Mesothelial cell of epicardium (in vitro differentiated cells): Measurements from ENCODE around the gene RNASEL. TPM values are rescaled to one million over a fixed set of nuclear protein-coding genes. Genes with fewer than 3 reads are reported as not detected.

Experiments used
- DNase-seq, 2 experiments: peaks; one replicate each; pipeline ENCODE4 v3.0.0; 2021; ENCODE audit warnings: low spot score in 2 of 2; ENCODE audit not compliant: unreplicated experiment in 2 of 2
- H3K27ac Mint-ChIP-seq: 2 replicates; pipeline ENCODE4 v1.8.0; 2021; ENCODE audit warnings: mixed read lengths
- H3K27me3 Mint-ChIP-seq: 2 replicates; pipeline ENCODE4 v1.8.0; 2021; ENCODE audit warnings: low read depth, mixed read lengths
- H3K36me3 Mint-ChIP-seq: 2 replicates; pipeline ENCODE4 v1.8.0; 2021; ENCODE audit warnings: mixed read lengths
- H3K4me1 Mint-ChIP-seq: 2 replicates; pipeline ENCODE4 v1.8.0; 2021; ENCODE audit warnings: mixed read lengths
- H3K4me3 Mint-ChIP-seq: 2 replicates; pipeline ENCODE4 v1.8.0; 2021; ENCODE audit warnings: mild to moderate bottlenecking, moderate library complexity, mixed read lengths
- H3K9me3 Mint-ChIP-seq: 2 replicates; pipeline ENCODE4 v1.8.0; 2021; ENCODE audit warnings: mixed read lengths
- total RNA-seq: library from RNA; stranded (reverse); gene quantifications from 3 replicates; pipeline ENCODE4 v1.2.1, GENCODE V29; 2021
- TF ChIP-seq, protein P1 (sequence below): fragments of 200-600 bp; sonication (generic); IDR thresholded peaks from one replicate; pipeline ENCODE4 v1.5.0; 2021; ENCODE audit warnings: antibody characterized with exemption; ENCODE audit not compliant: unreplicated experiment

Gene RNASEL
- total RNA-seq, 1 donor from 2014 or later: 5.6 TPM

DNA sequence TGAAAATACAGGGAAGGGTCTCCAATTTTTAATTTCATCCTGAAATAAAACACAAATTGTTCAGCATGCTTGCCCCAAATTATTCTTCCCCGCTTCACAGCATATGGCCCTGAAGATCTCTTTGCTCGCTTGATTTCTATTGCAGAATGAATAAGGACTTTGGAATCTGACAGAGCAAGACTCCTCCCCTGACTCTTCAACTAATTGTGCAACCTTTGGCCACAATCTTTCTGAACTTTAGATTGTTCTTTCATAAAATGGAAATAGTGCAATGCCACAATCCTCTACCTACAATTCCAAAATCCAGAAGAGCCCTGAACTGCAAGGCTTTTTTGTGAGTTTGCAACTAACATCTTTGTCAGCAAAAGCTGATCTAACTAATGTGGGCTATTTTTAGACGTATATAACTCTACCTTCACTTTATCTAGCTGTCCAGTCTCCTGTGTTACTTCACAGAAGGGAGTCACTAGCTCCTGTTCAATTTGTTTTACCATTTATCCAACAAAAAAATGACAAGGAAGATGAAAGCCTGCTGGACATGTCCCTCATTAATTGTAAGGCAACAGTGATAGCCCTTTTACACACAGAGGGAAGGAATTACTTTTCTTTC, 13.4 kb downstream of the RNASEL start:
- Mint-ChIP-seq H3K4me3 (no peak overlapping the region), H3K27me3 (no peaks in the 10 kb centered on the region), H3K9me3 (no peaks in the 10 kb centered on the region), H3K27ac (peak overlapping the region; percentile 23), H3K36me3 (peaks cover 15% of the 10 kb centered on the region), H3K4me1 (peaks cover 6% of the 10 kb centered on the region)
- TF ChIP-seq, protein P1, sequence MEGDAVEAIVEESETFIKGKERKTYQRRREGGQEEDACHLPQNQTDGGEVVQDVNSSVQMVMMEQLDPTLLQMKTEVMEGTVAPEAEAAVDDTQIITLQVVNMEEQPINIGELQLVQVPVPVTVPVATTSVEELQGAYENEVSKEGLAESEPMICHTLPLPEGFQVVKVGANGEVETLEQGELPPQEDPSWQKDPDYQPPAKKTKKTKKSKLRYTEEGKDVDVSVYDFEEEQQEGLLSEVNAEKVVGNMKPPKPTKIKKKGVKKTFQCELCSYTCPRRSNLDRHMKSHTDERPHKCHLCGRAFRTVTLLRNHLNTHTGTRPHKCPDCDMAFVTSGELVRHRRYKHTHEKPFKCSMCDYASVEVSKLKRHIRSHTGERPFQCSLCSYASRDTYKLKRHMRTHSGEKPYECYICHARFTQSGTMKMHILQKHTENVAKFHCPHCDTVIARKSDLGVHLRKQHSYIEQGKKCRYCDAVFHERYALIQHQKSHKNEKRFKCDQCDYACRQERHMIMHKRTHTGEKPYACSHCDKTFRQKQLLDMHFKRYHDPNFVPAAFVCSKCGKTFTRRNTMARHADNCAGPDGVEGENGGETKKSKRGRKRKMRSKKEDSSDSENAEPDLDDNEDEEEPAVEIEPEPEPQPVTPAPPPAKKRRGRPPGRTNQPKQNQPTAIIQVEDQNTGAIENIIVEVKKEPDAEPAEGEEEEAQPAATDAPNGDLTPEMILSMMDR: no peak
- DNase-seq: no peak

DNA sequence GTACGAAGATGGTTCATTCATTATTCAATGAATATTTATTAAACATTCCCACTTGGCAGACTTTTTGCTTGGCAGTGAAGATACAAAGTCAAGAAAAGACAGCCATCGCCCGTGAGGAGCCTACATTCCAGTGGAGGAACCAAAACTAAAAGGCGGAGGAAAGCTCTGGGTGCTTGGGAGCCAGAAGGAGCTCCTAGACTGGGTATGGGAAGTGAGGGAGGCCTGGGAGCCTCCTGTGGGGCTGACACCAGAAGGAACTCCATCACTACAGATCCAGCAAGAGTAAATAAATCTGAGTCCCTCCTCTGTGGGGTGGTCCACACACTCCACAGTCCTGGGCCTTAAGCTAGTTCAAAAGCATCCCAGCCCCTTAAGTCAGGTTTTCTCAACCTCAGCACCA, 14.9 kb downstream of the RNASEL start:
- Mint-ChIP-seq H3K4me3 (no peak overlapping the region), H3K36me3 (peaks cover 8% of the 10 kb centered on the region), H3K9me3 (no peaks in the 10 kb centered on the region), H3K4me1 (peaks cover 6% of the 10 kb centered on the region), H3K27ac (no peak overlapping the region), H3K27me3 (no peaks in the 10 kb centered on the region)
- TF ChIP-seq, protein P1: no peak
- DNase-seq: no peak

DNA sequence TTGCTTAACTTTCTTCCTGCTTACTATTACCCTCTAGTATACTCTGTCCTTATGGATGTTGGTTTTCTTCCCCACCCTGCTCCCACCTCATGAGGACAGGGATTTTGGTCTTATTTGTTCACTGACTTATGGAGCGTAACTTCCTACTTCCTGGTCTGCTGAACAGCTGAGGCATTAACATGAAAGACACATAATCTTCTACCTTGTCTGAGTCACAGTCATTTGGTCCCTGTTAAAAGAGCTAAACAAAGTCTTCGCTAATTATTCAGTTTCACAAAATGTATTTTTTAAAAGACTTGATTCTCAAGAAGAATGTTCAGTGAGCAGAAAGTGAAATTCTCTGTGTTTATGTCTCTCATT, 18.5 kb downstream of the RNASEL start:
- Mint-ChIP-seq H3K27me3 (peaks cover 1% of the 10 kb centered on the region), H3K27ac (no peak overlapping the region), H3K36me3 (peaks cover 3% of the 10 kb centered on the region), H3K4me3 (no peak overlapping the region), H3K4me1 (peaks cover 3% of the 10 kb centered on the region), H3K9me3 (peaks cover under 1% of the 10 kb centered on the region)
- TF ChIP-seq, protein P1: no peak
- no peak for DNase-seq

DNA sequence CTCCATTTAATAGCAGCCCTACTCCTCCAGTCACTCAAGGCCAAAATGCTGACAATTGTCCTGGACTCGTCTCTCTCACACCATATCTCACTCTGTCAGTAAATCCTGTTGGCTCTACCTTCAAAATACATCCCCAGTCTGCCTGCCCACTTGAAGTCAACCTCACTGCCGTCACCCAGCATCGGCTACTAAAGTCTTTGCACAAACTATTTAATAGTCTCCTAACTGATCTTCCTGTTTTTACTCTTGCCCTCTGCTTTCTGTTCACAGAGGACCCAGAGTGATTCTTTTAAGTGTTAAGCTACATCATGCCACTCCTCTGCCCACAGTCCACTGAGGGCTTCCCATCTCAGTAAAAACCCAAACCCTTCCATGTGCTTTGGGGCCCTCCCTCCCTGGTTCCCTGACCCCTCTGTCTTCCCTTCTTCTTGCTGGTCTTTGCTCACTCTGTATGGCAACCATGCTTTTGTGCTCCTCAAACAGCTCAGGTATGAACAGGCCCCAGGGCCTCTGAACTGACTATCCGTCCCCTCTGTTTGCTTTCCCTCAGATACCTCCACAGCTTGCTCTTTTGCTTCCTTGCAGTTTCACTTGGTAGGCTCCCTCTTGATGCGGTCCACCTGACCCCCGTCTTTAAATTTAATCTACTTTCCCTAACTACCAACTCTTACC, 19.0 kb downstream of the RNASEL start:
- Mint-ChIP-seq H3K27me3 (peaks cover 6% of the 10 kb centered on the region), H3K36me3 (no peaks in the 10 kb centered on the region), H3K4me3 (no peak overlapping the region), H3K9me3 (peaks cover 6% of the 10 kb centered on the region), H3K27ac (no peak overlapping the region), H3K4me1 (no peaks in the 10 kb centered on the region)
- TF ChIP-seq, protein P1: no peak
- DNase-seq: no peak

DNA sequence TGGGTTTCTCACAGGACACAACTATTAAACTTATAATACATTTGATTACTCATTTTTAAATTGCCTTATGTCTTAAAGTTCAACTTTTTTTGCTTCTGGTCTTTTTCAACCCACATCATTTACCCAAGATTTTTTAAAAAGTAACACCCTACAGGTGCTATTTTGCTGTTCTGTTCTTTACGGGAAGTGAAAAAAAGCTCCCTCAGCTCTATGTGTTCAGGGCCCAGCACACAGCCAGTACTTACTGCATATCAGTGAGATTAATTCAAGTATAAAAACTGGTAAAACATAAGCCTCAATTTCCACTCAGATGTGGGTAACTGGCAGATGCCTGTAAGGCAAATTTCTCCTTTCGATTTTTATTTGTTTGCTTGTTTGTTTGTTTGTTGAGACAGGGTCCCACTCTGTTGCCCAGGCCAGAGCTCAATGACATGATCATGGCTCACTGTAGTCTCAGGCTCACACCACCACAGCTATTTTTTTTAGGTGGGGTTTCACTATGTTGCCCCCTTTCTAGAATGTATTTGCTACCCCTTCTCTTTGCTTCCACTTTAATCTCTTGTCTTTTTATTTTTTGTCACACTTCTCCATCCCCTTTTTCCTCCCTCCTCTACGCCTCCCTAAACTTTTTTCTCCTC, 20.3 kb downstream of the RNASEL start:
- DNase-seq: no peak
- peaks cover 6% of the 10 kb centered on the region for H3K9me3 Mint-ChIP-seq
- no peaks in the 10 kb centered on the region for H3K4me1 Mint-ChIP-seq
- H3K36me3 Mint-ChIP-seq: no peaks in the 10 kb centered on the region
- H3K27ac Mint-ChIP-seq: no peak overlapping the region
- H3K4me3 Mint-ChIP-seq: no peak overlapping the region
- H3K27me3 Mint-ChIP-seq: peaks cover 12% of the 10 kb centered on the region
- TF ChIP-seq, protein P1: no peak
